HepG2 (cell line): Measurements from ENCODE around the gene CASP4.

ENCODE experiments used
- CTCF ChIP-seq: sonication (generic); formaldehyde crosslinking; IDR thresholded peaks from 2 replicates; pipeline ENCODE4 v1.5.0; 2020; ENCODE audit warnings: mild to moderate bottlenecking, missing genetic modification reagents, moderate library complexity
- FOXA1 ChIP-seq, 2 experiments: fragments of 450-650 bp in 1 of 2; sonication (generic) in 1 of 2; formaldehyde crosslinking in 1 of 2; IDR thresholded peaks; 2 replicates each; pipeline versions ENCODE4 v1.4.0 to v1.6.1; 2016 to 2020; ENCODE audit warnings: missing genetic modification reagents in 1 of 2
- MAFK ChIP-seq, 2 experiments: IDR thresholded peaks in 1 of 2; conservative IDR thresholded peaks in 1 of 2; 2 replicates each; pipeline ENCODE4 v1.6.1; 2011; ENCODE audit warnings: improper control_type of control experiment in 2 of 2, low read length in 2 of 2
- SMARCC2 ChIP-seq: fragments of 450-650 bp; IDR thresholded peaks from 2 replicates; pipeline ENCODE4 v1.6.1; 2017; ENCODE audit warnings: antibody characterized with exemption, mild to moderate bottlenecking
- TCF7L2 ChIP-seq: IDR thresholded peaks from 2 replicates; pipeline ENCODE4 v1.6.1; 2011; ENCODE audit warnings: mild to moderate bottlenecking, low read depth, low read length, moderate library complexity
- TERF1 ChIP-seq: sonication (generic); formaldehyde crosslinking; IDR thresholded peaks from 2 replicates; pipeline ENCODE4 v1.8.0; 2022; ENCODE audit warnings: mild to moderate bottlenecking, missing genetic modification reagents, moderate library complexity
- ZNF280B ChIP-seq: sonication (generic); formaldehyde crosslinking; IDR thresholded peaks from 2 replicates; pipeline ENCODE4 v1.5.0; 2020; ENCODE audit warnings: missing genetic modification reagents, mild to moderate bottlenecking, borderline replicate concordance

- TF ChIP-seq TCF7L2 (no peak), CTCF (no peak; the same call in 1 of the 2 replicates), ZNF280B (CRISPR knock-in tag) (no peak), FOXA1 (IDR thresholded peaks at IDR 0.05) (no peak), FOXA1 (CRISPR knock-in tag; IDR thresholded peaks at IDR 0.05) (no peak), SMARCC2 (no peak), TERF1 (CRISPR knock-in tag) (no peak), MAFK (conservative IDR thresholded peaks at IDR 0.05 in 1 of 2, IDR thresholded peaks at IDR 0.05 in 1 of 2; ENCODE audit: low read length in 2 of 2) (no peak)
These were observed 28.9 kb upstream of the CASP4 start for GRCh38 chr11:104997288-104997687.
